SJCRH30 (cell line): Measurements from ENCODE around the gene CNTNAP2. TPM values are rescaled to one million over a fixed set of nuclear protein-coding genes. Genes with fewer than 3 reads are reported as not detected.

Experiments
- DNase-seq, 2 experiments: peaks; one replicate each; pipeline ENCODE4 v3.0.0-alpha.2; 2015 to 2020
- H3K27ac ChIP-seq: fragments of 250-450 bp; sonication (Bioruptor Pico); 2 replicates; pipeline ENCODE4 v1.5.1; 2020; ENCODE audit warnings: mild to moderate bottlenecking, moderate library complexity
- H3K27me3 ChIP-seq: fragments of 250-450 bp; sonication (Bioruptor Pico); 2 replicates; pipeline ENCODE4 v1.5.1; 2020; ENCODE audit warnings: mild to moderate bottlenecking, moderate library complexity
- H3K36me3 ChIP-seq: fragments of 250-450 bp; sonication (Bioruptor Pico); 2 replicates; pipeline ENCODE4 v1.5.1; 2020; ENCODE audit warnings: mild to moderate bottlenecking, moderate library complexity
- H3K4me1 ChIP-seq: fragments of 250-450 bp; sonication (Bioruptor Pico); 2 replicates; pipeline ENCODE4 v1.5.1; 2020; ENCODE audit warnings: mild to moderate bottlenecking, moderate library complexity
- H3K4me3 ChIP-seq: fragments of 250-450 bp; sonication (Bioruptor Pico); 2 replicates; pipeline ENCODE4 v1.5.1; 2020; ENCODE audit warnings: mild to moderate bottlenecking, moderate library complexity
- H3K9me3 ChIP-seq: fragments of 250-450 bp; sonication (Bioruptor Pico); replicated peaks from 2 replicates; pipeline ENCODE4 v1.5.1; 2020; ENCODE audit warnings: mild to moderate bottlenecking, moderate library complexity
- total RNA-seq: library from RNA; depleted of rRNA; stranded (reverse); fragments of >200 nt; shearing (Covaris generic); gene quantifications from 2 replicates; pipeline ENCODE4 v1.2.3, GENCODE V29; 2014

The CNTNAP2 gene
- total RNA-seq, 1 experiment from 2014 or later: not detected

- no peaks in the 10 kb centered on the region for H3K27me3 ChIP-seq
- no peaks in the 10 kb centered on the region for H3K9me3 ChIP-seq
- no peak overlapping the region for H3K27ac ChIP-seq
- H3K4me1 ChIP-seq: no peaks in the 10 kb centered on the region
- H3K4me3 ChIP-seq: no peak overlapping the region
- no peaks in the 10 kb centered on the region for H3K36me3 ChIP-seq
- no peak for DNase-seq
Measured at GRCh38 chr7:147903536-147904218, 1787.1 kb downstream of the CNTNAP2 start.

- Histone ChIP-seq H3K9me3 (no peaks in the 10 kb centered on the region), H3K4me1 (no peaks in the 10 kb centered on the region), H3K27me3 (no peaks in the 10 kb centered on the region), H3K36me3 (no peaks in the 10 kb centered on the region), H3K27ac (no peak overlapping the region), H3K4me3 (no peak overlapping the region)
- no peak for DNase-seq
Measured at GRCh38 chr7:147904219-147904576, 1787.6 kb downstream of the CNTNAP2 start.

GRCh38 chr7:147909431-147910148 is 1793.0 kb downstream of the CNTNAP2 start:
- DNase-seq: no peak
- Histone ChIP-seq H3K27me3 (no peaks in the 10 kb centered on the region), H3K4me3 (no peak overlapping the region), H3K9me3 (no peaks in the 10 kb centered on the region), H3K27ac (no peak overlapping the region), H3K4me1 (no peaks in the 10 kb centered on the region), H3K36me3 (no peaks in the 10 kb centered on the region)

- peak in 1 of 2 experiments; percentile 6 for DNase-seq
- no peak overlapping the region for H3K4me3 ChIP-seq
Measured at GRCh38 chr7:147911201-147911601, 1794.6 kb downstream of the CNTNAP2 start.

GRCh38 chr7:147912291-147912690 is 1795.7 kb downstream of the CNTNAP2 start:
- Histone ChIP-seq H3K27me3 (no peaks in the 10 kb centered on the region), H3K36me3 (no peaks in the 10 kb centered on the region), H3K9me3 (no peaks in the 10 kb centered on the region), H3K4me1 (no peaks in the 10 kb centered on the region), H3K27ac (no peak overlapping the region), H3K4me3 (no peak overlapping the region)
- DNase-seq: no peak

More at GRCh38 chr7:147911201-147911601, 1794.6 kb downstream of the CNTNAP2 start:
- Histone ChIP-seq H3K4me1 (no peaks in the 10 kb centered on the region), H3K27me3 (no peaks in the 10 kb centered on the region), H3K9me3 (no peaks in the 10 kb centered on the region), H3K27ac (no peak overlapping the region), H3K36me3 (no peaks in the 10 kb centered on the region)

- Histone ChIP-seq H3K4me1 (no peaks in the 10 kb centered on the region), H3K4me3 (no peak overlapping the region), H3K9me3 (no peaks in the 10 kb centered on the region), H3K36me3 (no peaks in the 10 kb centered on the region), H3K27me3 (no peaks in the 10 kb centered on the region), H3K27ac (no peak overlapping the region)
- DNase-seq: no peak
Measured at GRCh38 chr7:147912946-147913638, 1796.5 kb downstream of the CNTNAP2 start.

GRCh38 chr7:147915781-147916180 is 1799.2 kb downstream of the CNTNAP2 start:
- H3K9me3 ChIP-seq: no peaks in the 10 kb centered on the region
- H3K4me1 ChIP-seq: no peaks in the 10 kb centered on the region
- H3K4me3 ChIP-seq: no peak overlapping the region
- H3K36me3 ChIP-seq: no peaks in the 10 kb centered on the region
- 0 out of 2 replicates have a peak, but pooled peaks cover 4% of the 10 kb centered on the region for H3K27me3 ChIP-seq
- no peak overlapping the region for H3K27ac ChIP-seq
- DNase-seq: no peak

GRCh38 chr7:147916573-147916972 is 1800.0 kb downstream of the CNTNAP2 start:
- H3K27me3 ChIP-seq: 0 out of 2 replicates have a peak, but pooled peaks cover 4% of the 10 kb centered on the region
- DNase-seq: no peak
- H3K9me3 ChIP-seq: no peaks in the 10 kb centered on the region
- no peaks in the 10 kb centered on the region for H3K36me3 ChIP-seq
- no peaks in the 10 kb centered on the region for H3K4me1 ChIP-seq
- H3K27ac ChIP-seq: no peak overlapping the region
- H3K4me3 ChIP-seq: no peak overlapping the region

- DNase-seq: no peak
- H3K27ac ChIP-seq: no peak overlapping the region
Measured at GRCh38 chr7:147923841-147924240, 1807.2 kb downstream of the CNTNAP2 start.

GRCh38 chr7:147937428-147937827 is 1820.8 kb downstream of the CNTNAP2 start:
- Histone ChIP-seq H3K27ac (no peak overlapping the region), H3K9me3 (no peaks in the 10 kb centered on the region), H3K36me3 (no peaks in the 10 kb centered on the region), H3K4me1 (no peaks in the 10 kb centered on the region), H3K4me3 (no peak overlapping the region), H3K27me3 (peaks cover 5% of the 10 kb centered on the region)
- DNase-seq: peak in 1 of 2 experiments; percentile 6

More at GRCh38 chr7:147923841-147924240, 1807.2 kb downstream of the CNTNAP2 start:
- Histone ChIP-seq H3K9me3 (no peaks in the 10 kb centered on the region), H3K4me3 (no peak overlapping the region), H3K36me3 (no peaks in the 10 kb centered on the region), H3K27me3 (0 out of 2 replicates have a peak, but pooled peaks cover 5% of the 10 kb centered on the region), H3K4me1 (no peaks in the 10 kb centered on the region)

- H3K4me3 ChIP-seq: no peak overlapping the region
- DNase-seq: no peak
- no peaks in the 10 kb centered on the region for H3K4me1 ChIP-seq
- no peaks in the 10 kb centered on the region for H3K9me3 ChIP-seq
- no peaks in the 10 kb centered on the region for H3K36me3 ChIP-seq
- no peak overlapping the region for H3K27ac ChIP-seq
- no peaks in the 10 kb centered on the region for H3K27me3 ChIP-seq
Measured at GRCh38 chr7:147941381-147941780, 1824.8 kb downstream of the CNTNAP2 start.

GRCh38 chr7:147944321-147944720 is 1827.7 kb downstream of the CNTNAP2 start:
- no peaks in the 10 kb centered on the region for H3K4me1 ChIP-seq
- no peak overlapping the region for H3K4me3 ChIP-seq
- no peak for DNase-seq
- H3K9me3 ChIP-seq: no peaks in the 10 kb centered on the region
- H3K27ac ChIP-seq: no peak overlapping the region
- no peaks in the 10 kb centered on the region for H3K27me3 ChIP-seq
- H3K36me3 ChIP-seq: no peaks in the 10 kb centered on the region

- Histone ChIP-seq H3K36me3 (no peaks in the 10 kb centered on the region), H3K4me1 (no peaks in the 10 kb centered on the region), H3K4me3 (no peak overlapping the region), H3K9me3 (no peaks in the 10 kb centered on the region), H3K27me3 (no peaks in the 10 kb centered on the region), H3K27ac (no peak overlapping the region)
- no peak for DNase-seq
Measured at GRCh38 chr7:147952918-147953317, 1836.3 kb downstream of the CNTNAP2 start.

- Histone ChIP-seq H3K4me1 (no peaks in the 10 kb centered on the region), H3K27me3 (no peaks in the 10 kb centered on the region), H3K36me3 (no peaks in the 10 kb centered on the region), H3K27ac (no peak overlapping the region), H3K4me3 (no peak overlapping the region), H3K9me3 (no peaks in the 10 kb centered on the region)
- no peak for DNase-seq
Measured at GRCh38 chr7:147968046-147968610, 1851.5 kb downstream of the CNTNAP2 start.

GRCh38 chr7:147971606-147972110 is 1855.1 kb downstream of the CNTNAP2 start:
- Histone ChIP-seq H3K36me3 (no peaks in the 10 kb centered on the region), H3K9me3 (no peaks in the 10 kb centered on the region), H3K27me3 (no peaks in the 10 kb centered on the region), H3K4me1 (no peaks in the 10 kb centered on the region), H3K27ac (no peak overlapping the region), H3K4me3 (no peak overlapping the region)
- no peak for DNase-seq
